Body of pancreas (tissue), 4 donors: Measurements from ENCODE around the gene WBP2NL.

ENCODE experiments used
- POLR2A ChIP-seq, 3 donors: fragments of 450-650 bp; IDR thresholded peaks; one replicate each; pipeline ENCODE4 v1.6.1; 2016; ENCODE audit warnings: antibody characterized with exemption in 3 of 3, mild to moderate bottlenecking in 2 of 3
- TF ChIP-seq, protein P1 (sequence below), 7 experiments: fragments of 450-650 bp in 4 of 7; fragments of 200-600 bp in 3 of 7; sonication (generic) in 3 of 7; IDR thresholded peaks; one replicate each; pipeline ENCODE4 v1.5.1; 2016 to 2019; ENCODE audit warnings: antibody characterized with exemption in 7 of 7

DNA sequence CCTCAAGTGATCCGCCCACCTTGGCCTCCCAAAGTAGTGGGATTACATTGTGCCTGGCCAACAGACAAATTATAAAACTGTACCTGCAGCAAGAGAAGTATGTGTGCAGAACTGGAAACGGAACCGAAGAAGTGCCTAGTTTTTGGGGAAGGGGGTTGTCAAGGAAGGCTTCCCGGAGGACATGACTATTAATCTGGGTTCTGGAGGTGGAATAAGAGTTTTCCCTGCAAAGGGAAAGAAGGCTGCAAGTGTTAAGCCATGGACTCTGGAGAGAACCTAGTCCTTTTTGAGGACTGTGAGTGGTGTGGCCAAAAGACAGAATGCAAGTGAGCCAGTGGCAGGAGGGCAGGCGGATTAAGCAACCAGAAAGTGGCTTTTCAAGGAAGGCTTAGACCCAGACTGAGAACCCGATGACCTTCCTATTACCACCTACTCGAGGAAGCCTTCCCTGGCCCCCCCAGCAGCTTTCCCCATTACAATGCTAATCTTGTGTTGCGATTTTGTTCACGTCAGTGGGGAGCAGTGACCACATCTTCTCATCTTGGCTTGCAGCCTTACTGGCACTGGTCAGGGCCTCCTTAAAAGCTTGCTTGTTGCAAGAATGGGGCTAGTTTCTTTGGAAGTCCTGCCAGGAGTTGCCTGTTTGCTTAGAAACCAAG, 35.0 kb upstream of the WBP2NL start:
- TF ChIP-seq, protein P1, sequence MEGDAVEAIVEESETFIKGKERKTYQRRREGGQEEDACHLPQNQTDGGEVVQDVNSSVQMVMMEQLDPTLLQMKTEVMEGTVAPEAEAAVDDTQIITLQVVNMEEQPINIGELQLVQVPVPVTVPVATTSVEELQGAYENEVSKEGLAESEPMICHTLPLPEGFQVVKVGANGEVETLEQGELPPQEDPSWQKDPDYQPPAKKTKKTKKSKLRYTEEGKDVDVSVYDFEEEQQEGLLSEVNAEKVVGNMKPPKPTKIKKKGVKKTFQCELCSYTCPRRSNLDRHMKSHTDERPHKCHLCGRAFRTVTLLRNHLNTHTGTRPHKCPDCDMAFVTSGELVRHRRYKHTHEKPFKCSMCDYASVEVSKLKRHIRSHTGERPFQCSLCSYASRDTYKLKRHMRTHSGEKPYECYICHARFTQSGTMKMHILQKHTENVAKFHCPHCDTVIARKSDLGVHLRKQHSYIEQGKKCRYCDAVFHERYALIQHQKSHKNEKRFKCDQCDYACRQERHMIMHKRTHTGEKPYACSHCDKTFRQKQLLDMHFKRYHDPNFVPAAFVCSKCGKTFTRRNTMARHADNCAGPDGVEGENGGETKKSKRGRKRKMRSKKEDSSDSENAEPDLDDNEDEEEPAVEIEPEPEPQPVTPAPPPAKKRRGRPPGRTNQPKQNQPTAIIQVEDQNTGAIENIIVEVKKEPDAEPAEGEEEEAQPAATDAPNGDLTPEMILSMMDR (IDR thresholded peaks at IDR 0.05) = no peak
- TF ChIP-seq POLR2A (IDR thresholded peaks at IDR 0.05) = no peak
